ENCODE results near the gene PITPNB.

- TF ChIP-seq GATA3 (IDR thresholded peaks at IDR 0.05; ENCODE audit: low read depth, low read length) (no peak), GATA2 (IDR thresholded peaks at IDR 0.05; ENCODE audit: low read depth, low read length) (no peak)
Observed at GRCh38 chr22:27935897-27936296, 16.8 kb upstream of the PITPNB start.
